ENCODE results near the gene SHOX. TPM values are rescaled to one million over a fixed set of nuclear protein-coding genes. Genes with fewer than 3 reads are reported as not detected.
"Not testable (repeated sequence)": the region's sequence is repeated elsewhere in the genome, so short reads cannot be mapped to it uniquely, and the experiment has no call there.

Gene SHOX
- total RNA-seq, 1 donor from 2014 or later: not detected

- Histone ChIP-seq H4K20me1 (ENCODE audit: low read depth) (no peaks in the 10 kb centered on the region), H3K9me3 (ENCODE audit: low read depth) (no peaks in the 10 kb centered on the region), H3K4me1 (no peaks in the 10 kb centered on the region), H2AFZ (replicated peaks) (no peak overlapping the region), H3K79me2 (ENCODE audit: low read depth) (no peaks in the 10 kb centered on the region), H3F3A (ENCODE audit: low read depth) (no peaks in the 10 kb centered on the region), H3K27ac (no peak overlapping the region), H3K27me3 (peaks cover 4% of the 10 kb centered on the region), H3K36me3 (no peaks in the 10 kb centered on the region), H3K4me2 (no peak overlapping the region), H3K9ac (no peak overlapping the region), H3K4me3 (no peak overlapping the region)
- H3K27me3 Mint-ChIP-seq (ENCODE audit: insufficient read depth, low read depth): peaks cover 13% of the 10 kb centered on the region
- no peak for DNase-seq (ENCODE audit: low spot score)
- H3K36me3 Mint-ChIP-seq: no peaks in the 10 kb centered on the region
- no peak overlapping the region for H3K27ac Mint-ChIP-seq
- TF ChIP-seq EZH2phosphoT487 (IDR thresholded peaks at IDR 0.05) (no peak), CTCF (IDR thresholded peaks at IDR 0.05) (no peak), EZH2 (IDR thresholded peaks at IDR 0.05) (no peak)
- peaks cover 1% of the 10 kb centered on the region for H3K9me3 Mint-ChIP-seq
- H3K4me3 Mint-ChIP-seq: no peak overlapping the region
- H3K4me1 Mint-ChIP-seq: no peaks in the 10 kb centered on the region
Measured at GRCh38 chrX:590693-591404, 39.7 kb upstream of the SHOX start.

- H3K4me1 ChIP-seq: no peaks in the 10 kb centered on the region
- H3K27me3 Mint-ChIP-seq (ENCODE audit: insufficient read depth, low read depth): peaks cover 17% of the 10 kb centered on the region
- H3K36me3 Mint-ChIP-seq: no peaks in the 10 kb centered on the region
- H3K9me3 ChIP-seq (ENCODE audit: low read depth): no peaks in the 10 kb centered on the region
- H3K9me3 Mint-ChIP-seq: peaks cover 7% of the 10 kb centered on the region
- H4K20me1 ChIP-seq (ENCODE audit: low read depth): no peaks in the 10 kb centered on the region
- no peak for DNase-seq (ENCODE audit: low spot score)
- no peak overlapping the region for H2AFZ ChIP-seq (replicated peaks)
- H3K4me2 ChIP-seq: no peak overlapping the region
- peaks cover 17% of the 10 kb centered on the region for H3K27me3 ChIP-seq
- no peaks in the 10 kb centered on the region for H3K36me3 ChIP-seq
- no peaks in the 10 kb centered on the region for H3F3A ChIP-seq (ENCODE audit: low read depth)
- H3K4me1 Mint-ChIP-seq: no peaks in the 10 kb centered on the region
- no peaks in the 10 kb centered on the region for H3K79me2 ChIP-seq (ENCODE audit: low read depth)
- no peak overlapping the region for H3K27ac Mint-ChIP-seq
- H3K27ac ChIP-seq: no peak overlapping the region
- H3K4me3 Mint-ChIP-seq: no peak overlapping the region
- TF ChIP-seq CTCF (IDR thresholded peaks at IDR 0.05) (no peak), EZH2 (IDR thresholded peaks at IDR 0.05) (no peak), EZH2phosphoT487 (IDR thresholded peaks at IDR 0.05) (no peak)
- no peak overlapping the region for H3K9ac ChIP-seq
- H3K4me3 ChIP-seq: no peak overlapping the region
Measured at GRCh38 chrX:599837-600715, 30.5 kb upstream of the SHOX start.

- H3K4me3 ChIP-seq; H3K4me1 Mint-ChIP-seq; H3K4me2 ChIP-seq; H3K4me1 ChIP-seq; H2AFZ ChIP-seq (replicated peaks); DNase-seq (ENCODE audit: low spot score); H3K79me2 ChIP-seq (ENCODE audit: low read depth); H3K9ac ChIP-seq; H3K9me3 ChIP-seq (ENCODE audit: low read depth); H3K36me3 Mint-ChIP-seq; H3F3A ChIP-seq (ENCODE audit: low read depth); H3K9me3 Mint-ChIP-seq; H4K20me1 ChIP-seq (ENCODE audit: low read depth); H3K4me3 Mint-ChIP-seq; H3K27ac Mint-ChIP-seq; H3K36me3 ChIP-seq; H3K27ac ChIP-seq: not testable (repeated sequence)
- H3K27me3 Mint-ChIP-seq (ENCODE audit: insufficient read depth, low read depth): peaks cover 20% of the 10 kb centered on the region
- H3K27me3 ChIP-seq: peaks cover 17% of the 10 kb centered on the region
Measured at GRCh38 chrX:603029-603428, 27.6 kb upstream of the SHOX start.

- H3F3A ChIP-seq (ENCODE audit: low read depth); H3K9me3 Mint-ChIP-seq; H3K27ac Mint-ChIP-seq; H3K4me1 Mint-ChIP-seq; H4K20me1 ChIP-seq (ENCODE audit: low read depth); H3K9ac ChIP-seq; H3K4me3 Mint-ChIP-seq; H3K9me3 ChIP-seq (ENCODE audit: low read depth); H3K36me3 Mint-ChIP-seq; H3K4me2 ChIP-seq; H2AFZ ChIP-seq (replicated peaks); H3K4me1 ChIP-seq; H3K36me3 ChIP-seq; H3K79me2 ChIP-seq (ENCODE audit: low read depth); H3K27ac ChIP-seq; DNase-seq (ENCODE audit: low spot score); H3K4me3 ChIP-seq: not testable (repeated sequence)
- peaks cover 20% of the 10 kb centered on the region for H3K27me3 Mint-ChIP-seq (ENCODE audit: insufficient read depth, low read depth)
- H3K27me3 ChIP-seq: peaks cover 17% of the 10 kb centered on the region
Measured at GRCh38 chrX:604616-605015, 26.0 kb upstream of the SHOX start.

GRCh38 chrX:608088-608487, 22.5 kb upstream of the SHOX start:
- not testable (repeated sequence) for H3K4me2 ChIP-seq; H3K27ac ChIP-seq; H3K36me3 Mint-ChIP-seq; H4K20me1 ChIP-seq (ENCODE audit: low read depth); H3F3A ChIP-seq (ENCODE audit: low read depth); DNase-seq (ENCODE audit: low spot score); H3K36me3 ChIP-seq; H3K27me3 ChIP-seq; H3K4me3 ChIP-seq; H3K4me3 Mint-ChIP-seq; H3K27ac Mint-ChIP-seq; H3K9ac ChIP-seq; H3K4me1 Mint-ChIP-seq; H3K4me1 ChIP-seq; H3K79me2 ChIP-seq (ENCODE audit: low read depth); H2AFZ ChIP-seq (replicated peaks); H3K9me3 ChIP-seq (ENCODE audit: low read depth)
- Mint-ChIP-seq H3K27me3 (ENCODE audit: insufficient read depth, low read depth) (peaks cover 15% of the 10 kb centered on the region), H3K9me3 (peaks cover 21% of the 10 kb centered on the region)

Measured in neural progenitor cell (in vitro differentiated cells).